H9 (cell line): ENCODE results near the gene SLC34A3. TPM values are rescaled to one million over a fixed set of nuclear protein-coding genes. Genes with fewer than 3 reads are reported as not detected.

Experiments used
- DNase-seq: peaks from one replicate; pipeline ENCODE4 v3.0.0-alpha.2; 2017
- H2AFZ ChIP-seq: one replicate; pipeline ENCODE4 v1.6.1; 2013; ENCODE audit warnings: mild to moderate bottlenecking, low read length, control low read depth, moderate library complexity
- H2AK5ac ChIP-seq: 2 replicates; pipeline ENCODE4 v1.6.1; 2013; ENCODE audit warnings: low read length, control low read depth, mixed read lengths; ENCODE audit not compliant: insufficient read length
- H2BK120ac ChIP-seq: one replicate; pipeline ENCODE4 v1.6.1; 2013; ENCODE audit warnings: low read depth, mild to moderate bottlenecking, low read length, control low read depth, inconsistent platforms; ENCODE audit not compliant: poor library complexity, severe bottlenecking
- H2BK12ac ChIP-seq: 2 replicates; pipeline ENCODE4 v1.6.1; 2013; ENCODE audit warnings: low read length, control low read depth, mixed read lengths, low read depth; ENCODE audit not compliant: insufficient read length
- H2BK15ac ChIP-seq: 2 replicates; pipeline ENCODE4 v1.6.1; 2013; ENCODE audit warnings: low read depth, low read length, control low read depth
- H2BK20ac ChIP-seq: one replicate; pipeline ENCODE4 v1.6.1; 2013; ENCODE audit warnings: low read depth, mild to moderate bottlenecking, low read length, control low read depth, inconsistent platforms; ENCODE audit not compliant: poor library complexity, severe bottlenecking
- H2BK5ac ChIP-seq: 2 replicates; pipeline ENCODE4 v1.6.1; 2013; ENCODE audit warnings: low read length, control low read depth, mixed read lengths; ENCODE audit not compliant: insufficient read length
- H3K14ac ChIP-seq: 2 replicates; pipeline ENCODE4 v1.6.1; 2013; ENCODE audit warnings: low read length, control low read depth; ENCODE audit not compliant: insufficient read depth
- H3K18ac ChIP-seq: 2 replicates; pipeline ENCODE4 v1.6.1; 2013; ENCODE audit warnings: low read depth, mild to moderate bottlenecking, mixed read lengths, low read length, control low read depth; ENCODE audit not compliant: insufficient read length
- H3K23ac ChIP-seq: 2 replicates; pipeline ENCODE4 v1.6.1; 2013; ENCODE audit warnings: low read length, control low read depth, mixed read lengths, low read depth; ENCODE audit not compliant: insufficient read length
- H3K23me2 ChIP-seq: 2 replicates; pipeline ENCODE4 v1.6.1; 2013; ENCODE audit warnings: low read depth, mild to moderate bottlenecking, mixed read lengths, low read length, control low read depth; ENCODE audit not compliant: insufficient read length, poor library complexity, severe bottlenecking
- H3K27ac ChIP-seq: 2 replicates; pipeline ENCODE4 v1.5.1; 2013; ENCODE audit warnings: low read length, control low read depth, mixed read lengths, low read depth; ENCODE audit not compliant: insufficient read length
- H3K27me3 ChIP-seq: 2 replicates; pipeline ENCODE4 v1.6.1; 2013; ENCODE audit warnings: low read length, control low read depth, inconsistent platforms; ENCODE audit not compliant: insufficient read depth
- H3K4ac ChIP-seq: 2 replicates; pipeline ENCODE4 v1.6.1; 2013; ENCODE audit warnings: low read depth, mild to moderate bottlenecking, control low read depth, inconsistent platforms, low read length, moderate library complexity
- H3K4me1 ChIP-seq: 2 replicates; pipeline ENCODE4 v1.6.1; 2013; ENCODE audit warnings: low read length, control low read depth, inconsistent platforms; ENCODE audit not compliant: insufficient read depth
- H3K4me2 ChIP-seq: 2 replicates; pipeline ENCODE4 v1.6.1; 2013; ENCODE audit warnings: low read length, control low read depth, mixed read lengths; ENCODE audit not compliant: insufficient read length, insufficient read depth
- H3K56ac ChIP-seq: 2 replicates; pipeline ENCODE4 v1.6.1; 2013; ENCODE audit warnings: low read depth, mild to moderate bottlenecking, mixed read lengths, low read length, control low read depth; ENCODE audit not compliant: insufficient read length
- H3K79me1 ChIP-seq: 2 replicates; pipeline ENCODE4 v1.6.1; 2013; ENCODE audit warnings: low read depth, mild to moderate bottlenecking, moderate library complexity, low read length, control low read depth, inconsistent platforms; ENCODE audit not compliant: insufficient read depth, poor library complexity, severe bottlenecking
- H3K79me2 ChIP-seq: 2 replicates; pipeline ENCODE4 v1.6.1; 2013; ENCODE audit warnings: low read length, control low read depth, inconsistent platforms; ENCODE audit not compliant: insufficient read depth
- H3K9ac ChIP-seq: 2 replicates; pipeline ENCODE4 v1.6.1; 2013; ENCODE audit warnings: low read length, control low read depth, mixed read lengths; ENCODE audit not compliant: insufficient read length; ENCODE audit errors: extremely low read depth
- H3K9me3 ChIP-seq: one replicate; pipeline ENCODE4 v1.6.1; 2013; ENCODE audit warnings: low read depth, low read length, inconsistent platforms; ENCODE audit not compliant: control insufficient read depth
- H3T11ph ChIP-seq: one replicate; pipeline ENCODE4 v1.6.1; 2013; ENCODE audit warnings: mild to moderate bottlenecking, low read length, control low read depth, inconsistent platforms
- H4K20me1 ChIP-seq: one replicate; pipeline ENCODE4 v1.6.1; 2013; ENCODE audit not compliant: control insufficient read depth, insufficient read length, insufficient read depth
- H4K5ac ChIP-seq: 2 replicates; pipeline ENCODE4 v1.6.1; 2013; ENCODE audit warnings: low read depth, mild to moderate bottlenecking, mixed read lengths, low read length, control low read depth; ENCODE audit not compliant: insufficient read length
- H4K8ac ChIP-seq: replicated peaks from 2 replicates; pipeline ENCODE4 v1.6.1; 2013; ENCODE audit warnings: low read length, control low read depth, mixed read lengths, low read depth; ENCODE audit not compliant: insufficient read length
- H4K91ac ChIP-seq: 2 replicates; pipeline ENCODE4 v1.6.1; 2013; ENCODE audit warnings: low read depth, mild to moderate bottlenecking, moderate library complexity, mixed read lengths, low read length, control low read depth; ENCODE audit not compliant: insufficient read length
- H3K27ac Mint-ChIP-seq, 3 experiments: 2 replicates in 2 of 3; 3 replicates in 1 of 3; pipeline ENCODE4 v1.8.0; 2020 to 2021; ENCODE audit warnings: mixed read lengths in 3 of 3, mild to moderate bottlenecking in 1 of 3, moderate library complexity in 1 of 3
- H3K27me3 Mint-ChIP-seq: 2 replicates; pipeline ENCODE4 v1.8.0; 2021; ENCODE audit warnings: low read depth, mild to moderate bottlenecking, moderate library complexity, mixed read lengths
- H3K36me3 Mint-ChIP-seq, 3 experiments: 2 replicates in 2 of 3; 3 replicates in 1 of 3; pipeline ENCODE4 v1.8.0; 2020 to 2021; ENCODE audit warnings: low read depth in 3 of 3, mixed read lengths in 3 of 3; ENCODE audit not compliant: insufficient read depth in 1 of 3
- H3K4me1 Mint-ChIP-seq, 2 experiments: 2 replicates each; pipeline ENCODE4 v1.8.0; 2020; ENCODE audit warnings: mixed read lengths in 2 of 2
- H3K4me3 Mint-ChIP-seq, 2 experiments: 2 replicates in 1 of 2; 3 replicates in 1 of 2; pipeline ENCODE4 v1.8.0; 2020 to 2021; ENCODE audit warnings: mild to moderate bottlenecking in 2 of 2, mixed read lengths in 2 of 2, moderate library complexity in 1 of 2
- H3K9me3 Mint-ChIP-seq, 2 experiments: 2 replicates in 1 of 2; 3 replicates in 1 of 2; pipeline ENCODE4 v1.8.0; 2020; ENCODE audit warnings: mild to moderate bottlenecking in 2 of 2, mixed read lengths in 2 of 2, moderate library complexity in 1 of 2
- WGBS: extraction: QIAGEN DNeasy Blood & Tissue Kit; methylation state at CpG from one replicate; pipeline ENCODE4 v1.1.7; 2013; ENCODE audit warnings: missing lambda C conversion rate, low lambda C conversion rate, mixed read lengths; ENCODE audit not compliant: insufficient read length; ENCODE audit errors: extremely low coverage; 5-methylcytosine and 5-hydroxymethylcytosine counted together
- total RNA-seq: library from RNA; stranded (reverse); gene quantifications from 2 replicates; pipeline ENCODE4 v1.2.1, GENCODE V29; 2021
- TF ChIP-seq, protein P1 (sequence below): fragments of 200-600 bp; sonication (generic); conservative IDR thresholded peaks from 3 replicates; pipeline ENCODE4 v1.8.0; 2021; ENCODE audit warnings: antibody characterized with exemption, mild to moderate bottlenecking

SLC34A3 gene
- total RNA-seq, 1 experiment from 2014 or later, result not detected

DNA sequence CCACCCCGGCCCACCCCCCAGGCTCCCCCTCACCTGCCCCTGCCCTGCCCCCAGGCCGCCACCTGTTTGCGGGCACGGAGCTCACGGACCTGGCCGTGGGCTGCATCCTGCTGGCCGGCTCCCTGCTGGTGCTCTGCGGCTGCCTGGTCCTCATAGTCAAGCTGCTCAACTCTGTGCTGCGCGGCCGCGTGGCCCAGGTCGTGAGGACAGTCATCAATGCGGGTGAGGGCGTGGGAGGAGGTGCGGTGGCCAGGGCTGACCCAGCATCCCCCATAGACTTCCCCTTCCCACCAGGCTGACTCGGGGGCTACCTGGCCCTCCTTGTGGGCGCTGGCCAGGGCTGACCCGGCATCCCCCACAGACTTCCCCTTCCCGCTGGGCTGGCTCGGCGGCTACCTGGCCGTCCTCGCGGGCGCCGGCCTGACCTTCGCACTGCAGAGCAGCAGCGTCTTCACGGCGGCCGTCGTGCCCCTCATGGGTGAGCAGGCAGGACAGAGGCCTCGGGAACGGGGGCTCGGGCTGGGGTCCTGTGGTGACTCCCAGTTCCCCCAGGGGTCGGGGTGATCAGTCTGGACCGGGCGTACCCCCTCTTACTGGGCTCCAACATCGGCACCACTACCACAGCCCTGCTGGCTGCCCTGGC is 3.5 kb downstream of the SLC34A3 start:
- Histone ChIP-seq H2AFZ (no peak overlapping the region), H3K79me2 (no peaks in the 10 kb centered on the region), H3K18ac (no peak overlapping the region), H3K27ac (no peak overlapping the region), H3K4me1 (peaks cover 3% of the 10 kb centered on the region; the same call in 1 of the 2 replicates), H4K20me1 (no peaks in the 10 kb centered on the region), H3K79me1 (no peaks in the 10 kb centered on the region), H2BK120ac (no peak overlapping the region), H3K27me3 (no peaks in the 10 kb centered on the region), H3K9ac (no peak overlapping the region), H3K4me2 (no peak overlapping the region), H3K9me3 (no peaks in the 10 kb centered on the region), H2AK5ac (no peak overlapping the region), H4K5ac (no peak overlapping the region), H4K8ac (no peak overlapping the region), H3K56ac (no peak overlapping the region), H3K14ac (no peak overlapping the region; the same call in 1 of the 2 replicates), H2BK12ac (no peak overlapping the region), H3K23ac (no peak overlapping the region), H3T11ph (no peak overlapping the region), H2BK20ac (no peak overlapping the region), H3K4ac (no peak overlapping the region), H3K23me2 (no peaks in the 10 kb centered on the region), H2BK15ac (no peak overlapping the region), H2BK5ac (no peak overlapping the region), H4K91ac (no peak overlapping the region)
- H3K36me3 Mint-ChIP-seq, result peaks cover 0 to 5% (median 0%) of the 10 kb centered on the region in 3 experiments; a peak in 3 of 7 replicates
- no peak overlapping the region; a peak in 1 of 7 replicates for H3K27ac Mint-ChIP-seq
- TF ChIP-seq, protein P1, sequence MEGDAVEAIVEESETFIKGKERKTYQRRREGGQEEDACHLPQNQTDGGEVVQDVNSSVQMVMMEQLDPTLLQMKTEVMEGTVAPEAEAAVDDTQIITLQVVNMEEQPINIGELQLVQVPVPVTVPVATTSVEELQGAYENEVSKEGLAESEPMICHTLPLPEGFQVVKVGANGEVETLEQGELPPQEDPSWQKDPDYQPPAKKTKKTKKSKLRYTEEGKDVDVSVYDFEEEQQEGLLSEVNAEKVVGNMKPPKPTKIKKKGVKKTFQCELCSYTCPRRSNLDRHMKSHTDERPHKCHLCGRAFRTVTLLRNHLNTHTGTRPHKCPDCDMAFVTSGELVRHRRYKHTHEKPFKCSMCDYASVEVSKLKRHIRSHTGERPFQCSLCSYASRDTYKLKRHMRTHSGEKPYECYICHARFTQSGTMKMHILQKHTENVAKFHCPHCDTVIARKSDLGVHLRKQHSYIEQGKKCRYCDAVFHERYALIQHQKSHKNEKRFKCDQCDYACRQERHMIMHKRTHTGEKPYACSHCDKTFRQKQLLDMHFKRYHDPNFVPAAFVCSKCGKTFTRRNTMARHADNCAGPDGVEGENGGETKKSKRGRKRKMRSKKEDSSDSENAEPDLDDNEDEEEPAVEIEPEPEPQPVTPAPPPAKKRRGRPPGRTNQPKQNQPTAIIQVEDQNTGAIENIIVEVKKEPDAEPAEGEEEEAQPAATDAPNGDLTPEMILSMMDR, result no peak
- no peaks in the 10 kb centered on the region for H3K9me3 Mint-ChIP-seq
- H3K27me3 Mint-ChIP-seq, result peaks cover 7% of the 10 kb centered on the region
- H3K4me1 Mint-ChIP-seq, result peaks cover 11 to 18% of the 10 kb centered on the region in 2 experiments
- no peak overlapping the region for H3K4me3 Mint-ChIP-seq
- WGBS, result no CpG with 5 or more reads among the region's 40 CpGs
- no peak for DNase-seq
